ENCODE results near the gene SHC4. TPM values are rescaled to one million over a fixed set of nuclear protein-coding genes. Genes with fewer than 3 reads are reported as not detected.

The SHC4 gene
- polyA plus RNA-seq, 1 of the 3 experiments (the other 2 are of a cell fraction): 1.6 TPM

DNA sequence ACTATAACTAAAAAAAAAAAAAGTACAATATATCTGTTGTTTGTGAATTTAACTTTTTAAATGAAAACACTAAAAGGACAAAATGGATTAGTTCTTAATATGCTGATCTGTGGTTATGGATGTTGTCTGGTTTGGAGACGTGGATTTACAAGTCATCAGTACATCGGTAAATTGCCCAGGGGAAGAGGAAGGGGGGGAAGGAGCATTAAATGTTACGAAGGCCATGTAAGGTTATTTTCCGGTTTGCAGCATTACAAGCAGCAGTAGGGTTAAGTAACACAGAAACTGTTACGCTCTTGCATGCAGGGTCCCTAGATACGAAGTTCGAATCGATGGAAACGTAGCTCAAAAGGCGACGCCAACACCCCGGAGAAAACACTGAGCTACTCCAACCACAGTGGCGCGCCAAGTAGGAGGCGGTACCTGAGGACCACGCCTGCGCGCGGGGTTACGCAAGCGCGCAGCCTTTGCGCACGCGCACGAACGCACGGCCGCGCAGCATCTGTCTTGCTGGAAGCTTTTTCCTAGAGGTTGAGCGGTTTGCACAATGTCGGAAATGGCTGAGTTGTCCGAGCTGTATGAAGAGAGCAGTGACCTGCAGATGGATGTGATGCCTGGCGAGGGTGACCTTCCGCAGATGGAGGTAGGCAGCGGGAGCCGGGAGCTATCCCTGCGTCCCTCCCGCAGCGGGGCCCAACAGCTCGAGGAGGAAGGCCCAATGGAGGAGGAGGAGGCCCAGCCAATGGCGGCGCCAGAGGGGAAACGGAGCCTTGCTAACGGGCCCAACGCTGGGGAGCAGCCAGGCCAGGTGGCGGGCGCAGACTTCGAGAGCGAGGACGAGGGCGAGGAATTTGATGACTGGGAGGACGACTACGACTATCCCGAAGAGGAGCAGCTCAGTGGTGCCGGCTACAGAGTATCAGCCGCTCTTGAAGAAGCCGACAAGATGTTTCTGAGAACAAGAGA is 85.8 kb downstream of the SHC4 start, which contains the start of gene EID1:
TSS of gene EID1 (plus strand) at position 505 of the 966 bp plus-strand sequence. CDS start at position 548, 43 bp downstream.
- peaks cover 17% of the 10 kb centered on the region for H4K20me1 ChIP-seq (ENCODE audit: insufficient read depth)
- peak within 1 kb of the TSS; percentile 83 for H3K9ac ChIP-seq
- H2AFZ ChIP-seq (ENCODE audit: low read depth): peak within 1 kb of the TSS; percentile 87
- H3K27me3 ChIP-seq (ENCODE audit: insufficient read depth): no peaks in the 10 kb centered on the region
- H3K79me2 ChIP-seq (ENCODE audit: insufficient read depth): peaks cover 31% of the 10 kb centered on the region
- under 1% methylated on average over 43 of the region's 58 CpGs for WGBS (ENCODE audit: low lambda C conversion rate)
- peak within 1 kb of the TSS; percentile 82 to 98 for H3K27ac ChIP-seq (ENCODE audit: low read depth in 2 of 2, low read length in 1 of 2)
- H3K9me2 ChIP-seq: no peaks in the 10 kb centered on the region
- DNase-seq: peak; percentile 90
- ChIA-PET POLR2A (interaction anchor here (0.6 to 1.5 kb wide), 14 partner anchors 10 to 1477 kb away, joined by 3 to 15 read pairs (median 4); partner anchors contain the start of genes CEP152, COPS2, GABPB1 and SECISBP2L), CTCF (interaction anchor here (1.3 to 4.1 kb wide), 6 partner anchors 13 to 268 kb away, joined by 3 to 33 read pairs (median 8); partner anchors contain the start of gene SECISBP2L)
- H3K36me3 ChIP-seq (replicated peaks in 1 of 2; ENCODE audit: control insufficient read depth in 1 of 2, insufficient read depth in 2 of 2, low read length in 1 of 2): peaks cover 4 to 13% of the 10 kb centered on the region in 2 experiments
- peaks cover 0 to 12% of the 10 kb centered on the region in 2 experiments; a peak in 2 of 4 replicates for H3K4me1 ChIP-seq (ENCODE audit: control insufficient read depth in 1 of 2, insufficient read depth in 2 of 2, low read depth in 1 of 2, low read length in 1 of 2)
- TF ChIP-seq SMC3 (IDR thresholded peaks at IDR 0.05; ENCODE audit: low read depth, low read length): no peak
- TF ChIP-seq YY1 (IDR thresholded peaks at IDR 0.05; ENCODE audit: low read depth): peak; percentile 91
- TF ChIP-seq SIN3A (IDR thresholded peaks at IDR 0.05; ENCODE audit: borderline replicate concordance, low read depth, low read length): 0 out of 2 replicates have a peak, but pooled peaks have one; percentile 29
- peak; percentile 22 for TF ChIP-seq CHD2 (IDR thresholded peaks at IDR 0.05; ENCODE audit: low read length, partially characterized antibody)
- TF ChIP-seq FOSL2 (IDR thresholded peaks at IDR 0.05; ENCODE audit: borderline replicate concordance, low read depth): no peak
- TF ChIP-seq NRF1 (IDR thresholded peaks at IDR 0.05; ENCODE audit: low read depth, low read length): peak; percentile 98
- TF ChIP-seq NFIC (IDR thresholded peaks at IDR 0.05; ENCODE audit: borderline replicate concordance): no peak; the same call in 1 of the 2 replicates
- no peak for TF ChIP-seq RFX5 (IDR thresholded peaks at IDR 0.05; ENCODE audit: low read length)
- TF ChIP-seq MXI1 (IDR thresholded peaks at IDR 0.05; ENCODE audit: low read depth, low read length): peak; percentile 36; the same call in 1 of the 2 replicates
- no peak for TF ChIP-seq EP300 (IDR thresholded peaks at IDR 0.05; ENCODE audit: borderline replicate concordance in 1 of 2, low read depth in 1 of 2, low read length in 1 of 2)
- TF ChIP-seq RAD21 (IDR thresholded peaks at IDR 0.05; ENCODE audit: low read length): peak; percentile 2; the same call in 1 of the 2 replicates
- TF ChIP-seq, protein P1, sequence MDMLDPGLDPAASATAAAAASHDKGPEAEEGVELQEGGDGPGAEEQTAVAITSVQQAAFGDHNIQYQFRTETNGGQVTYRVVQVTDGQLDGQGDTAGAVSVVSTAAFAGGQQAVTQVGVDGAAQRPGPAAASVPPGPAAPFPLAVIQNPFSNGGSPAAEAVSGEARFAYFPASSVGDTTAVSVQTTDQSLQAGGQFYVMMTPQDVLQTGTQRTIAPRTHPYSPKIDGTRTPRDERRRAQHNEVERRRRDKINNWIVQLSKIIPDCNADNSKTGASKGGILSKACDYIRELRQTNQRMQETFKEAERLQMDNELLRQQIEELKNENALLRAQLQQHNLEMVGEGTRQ (IDR thresholded peaks at IDR 0.05; ENCODE audit: borderline replicate concordance, low read depth, low read length): no peak
- 0 out of 2 replicates have a peak, but pooled peaks have one; percentile 8 for TF ChIP-seq TCF12 (IDR thresholded peaks at IDR 0.05)
- TF ChIP-seq EZH2phosphoT487 (IDR thresholded peaks at IDR 0.05; ENCODE audit: borderline replicate concordance, low read depth): no peak
- no peak for TF ChIP-seq JUND (IDR thresholded peaks at IDR 0.05)
- peak; percentile 31; the same call in 1 of the 2 replicates for TF ChIP-seq GATA2 (CRISPR knock-in tag; IDR thresholded peaks at IDR 0.05)
- TF ChIP-seq POLR2AphosphoS5 (IDR thresholded peaks at IDR 0.05; ENCODE audit: low read depth, low read length): no peak; the same call in none of the 2 replicates
- TF ChIP-seq, protein P2, sequence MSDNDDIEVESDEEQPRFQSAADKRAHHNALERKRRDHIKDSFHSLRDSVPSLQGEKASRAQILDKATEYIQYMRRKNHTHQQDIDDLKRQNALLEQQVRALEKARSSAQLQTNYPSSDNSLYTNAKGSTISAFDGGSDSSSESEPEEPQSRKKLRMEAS (IDR thresholded peaks at IDR 0.05; ENCODE audit: low read depth): peak; percentile 51; the same call in 1 of the 2 replicates
- TF ChIP-seq FOXJ3 (CRISPR knock-in tag; IDR thresholded peaks at IDR 0.05): 0 out of 2 replicates have a peak, but pooled peaks have one; percentile 36
- peak; percentile 38 for TF ChIP-seq TAF1 (IDR thresholded peaks at IDR 0.05; ENCODE audit: borderline replicate concordance, low read depth, low read length)
- TF ChIP-seq, protein P3, sequence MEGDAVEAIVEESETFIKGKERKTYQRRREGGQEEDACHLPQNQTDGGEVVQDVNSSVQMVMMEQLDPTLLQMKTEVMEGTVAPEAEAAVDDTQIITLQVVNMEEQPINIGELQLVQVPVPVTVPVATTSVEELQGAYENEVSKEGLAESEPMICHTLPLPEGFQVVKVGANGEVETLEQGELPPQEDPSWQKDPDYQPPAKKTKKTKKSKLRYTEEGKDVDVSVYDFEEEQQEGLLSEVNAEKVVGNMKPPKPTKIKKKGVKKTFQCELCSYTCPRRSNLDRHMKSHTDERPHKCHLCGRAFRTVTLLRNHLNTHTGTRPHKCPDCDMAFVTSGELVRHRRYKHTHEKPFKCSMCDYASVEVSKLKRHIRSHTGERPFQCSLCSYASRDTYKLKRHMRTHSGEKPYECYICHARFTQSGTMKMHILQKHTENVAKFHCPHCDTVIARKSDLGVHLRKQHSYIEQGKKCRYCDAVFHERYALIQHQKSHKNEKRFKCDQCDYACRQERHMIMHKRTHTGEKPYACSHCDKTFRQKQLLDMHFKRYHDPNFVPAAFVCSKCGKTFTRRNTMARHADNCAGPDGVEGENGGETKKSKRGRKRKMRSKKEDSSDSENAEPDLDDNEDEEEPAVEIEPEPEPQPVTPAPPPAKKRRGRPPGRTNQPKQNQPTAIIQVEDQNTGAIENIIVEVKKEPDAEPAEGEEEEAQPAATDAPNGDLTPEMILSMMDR (IDR thresholded peaks at IDR 0.05): peak; percentile 16; the same call in 1 of the 2 replicates
- no peak for TF ChIP-seq MEF2A (IDR thresholded peaks at IDR 0.05; ENCODE audit: borderline replicate concordance, low read depth)
- peak; percentile 28; the same call in 1 of the 2 replicates for TF ChIP-seq ELF1 (IDR thresholded peaks at IDR 0.05)
- no peak for TF ChIP-seq TEAD4 (IDR thresholded peaks at IDR 0.05; ENCODE audit: borderline replicate concordance, insufficient read depth)
- TF ChIP-seq, protein P4, sequence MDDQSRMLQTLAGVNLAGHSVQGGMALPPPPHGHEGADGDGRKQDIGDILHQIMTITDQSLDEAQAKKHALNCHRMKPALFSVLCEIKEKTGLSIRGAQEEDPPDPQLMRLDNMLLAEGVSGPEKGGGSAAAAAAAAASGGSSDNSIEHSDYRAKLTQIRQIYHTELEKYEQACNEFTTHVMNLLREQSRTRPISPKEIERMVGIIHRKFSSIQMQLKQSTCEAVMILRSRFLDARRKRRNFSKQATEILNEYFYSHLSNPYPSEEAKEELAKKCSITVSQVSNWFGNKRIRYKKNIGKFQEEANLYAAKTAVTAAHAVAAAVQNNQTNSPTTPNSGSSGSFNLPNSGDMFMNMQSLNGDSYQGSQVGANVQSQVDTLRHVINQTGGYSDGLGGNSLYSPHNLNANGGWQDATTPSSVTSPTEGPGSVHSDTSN (IDR thresholded peaks at IDR 0.05): 0 out of 2 replicates have a peak, but pooled peaks have one; percentile 7
- H3F3A ChIP-seq (replicated peaks; ENCODE audit: insufficient read depth): peaks cover 10% of the 10 kb centered on the region
- H3K4me2 ChIP-seq: peak within 1 kb of the TSS; percentile 82
- H3K9me3 ChIP-seq: no peaks in the 10 kb centered on the region
- peak within 1 kb of the TSS; percentile 82 to 98 for H3K4me3 ChIP-seq (ENCODE audit: low read depth in 2 of 2, low read length in 1 of 2)
